KMS-11 (cell line): Measurements from ENCODE around the gene CCND3.
A peak's percentile ranks its signal among the peaks of the same experiment; 100 is the strongest.

Experiments
- H2AFZ ChIP-seq: fragments of 200-600 bp; sonication (generic); 2 replicates; pipeline ENCODE4 v1.6.1; 2016; ENCODE audit warnings: antibody characterized with exemption, mixed run types, low read depth
- H3K27ac ChIP-seq: fragments of 200-600 bp; sonication (generic); 2 replicates; pipeline ENCODE4 v1.6.1; 2016; ENCODE audit warnings: mild to moderate bottlenecking, mixed run types
- H3K27me3 ChIP-seq: fragments of 200-600 bp; sonication (generic); 2 replicates; pipeline ENCODE4 v1.6.1; 2017; ENCODE audit warnings: mild to moderate bottlenecking, low read depth, mixed run types, moderate library complexity; ENCODE audit not compliant: insufficient read depth
- H3K36me3 ChIP-seq: fragments of 200-600 bp; sonication (generic); 2 replicates; pipeline ENCODE4 v1.6.1; 2017; ENCODE audit warnings: mild to moderate bottlenecking, mixed run types; ENCODE audit not compliant: insufficient read depth
- H3K4me1 ChIP-seq: fragments of 200-600 bp; sonication (generic); 2 replicates; pipeline ENCODE4 v1.6.1; 2016; ENCODE audit warnings: mild to moderate bottlenecking, low read depth, mixed run types; ENCODE audit not compliant: poor library complexity, severe bottlenecking
- H3K4me2 ChIP-seq: fragments of 200-600 bp; sonication (generic); 2 replicates; pipeline ENCODE4 v1.7.0; 2016; ENCODE audit warnings: mild to moderate bottlenecking, mixed run types
- H3K4me3 ChIP-seq: fragments of 200-600 bp; sonication (generic); IDR thresholded peaks from 2 replicates; pipeline ENCODE4 v1.6.1; 2017; ENCODE audit warnings: low read depth, low read length, mixed read lengths; ENCODE audit not compliant: insufficient read depth
- H3K79me2 ChIP-seq: fragments of 200-600 bp; sonication (generic); 2 replicates; pipeline ENCODE4 v1.6.1; 2016; ENCODE audit warnings: low read depth, mixed run types; ENCODE audit not compliant: insufficient read depth
- H3K9ac ChIP-seq: fragments of 200-600 bp; sonication (generic); 2 replicates; pipeline ENCODE4 v1.6.1; 2016; ENCODE audit warnings: mild to moderate bottlenecking, mixed run types
- H4K20me1 ChIP-seq: fragments of 200-600 bp; sonication (generic); 2 replicates; pipeline ENCODE4 v1.6.1; 2016; ENCODE audit warnings: mild to moderate bottlenecking, mixed run types; ENCODE audit not compliant: insufficient read depth
- TF ChIP-seq, protein P1 (sequence below): fragments of 200-600 bp; sonication (generic); conservative IDR thresholded peaks from 2 replicates; pipeline ENCODE4 v1.6.1; 2017; ENCODE audit warnings: low read depth, mild to moderate bottlenecking, antibody characterized with exemption, low read length, moderate library complexity, mixed read lengths

CCND3 gene

DNA sequence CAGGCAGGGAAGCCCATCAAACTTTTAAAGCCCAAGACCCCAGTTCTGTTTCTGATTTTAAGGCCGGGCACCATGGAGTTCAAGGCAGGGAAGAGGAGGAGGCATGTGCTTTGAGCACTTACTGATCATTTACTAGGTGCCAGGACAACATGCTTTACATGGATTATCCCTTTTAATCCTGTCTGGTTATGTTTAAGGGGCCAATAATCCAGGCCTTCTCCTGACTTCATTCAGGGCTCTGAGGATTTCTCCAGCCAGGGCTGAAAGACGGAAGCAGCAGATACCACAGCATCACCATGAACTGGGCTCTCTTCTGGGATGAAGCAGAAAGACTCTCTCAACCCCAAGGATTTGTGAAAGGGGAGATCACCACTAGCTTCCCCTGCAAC is 4.1 kb downstream of the CCND3 start:
- H3K4me1 ChIP-seq = peaks cover 61% of the 10 kb centered on the region
- TF ChIP-seq, protein P1, sequence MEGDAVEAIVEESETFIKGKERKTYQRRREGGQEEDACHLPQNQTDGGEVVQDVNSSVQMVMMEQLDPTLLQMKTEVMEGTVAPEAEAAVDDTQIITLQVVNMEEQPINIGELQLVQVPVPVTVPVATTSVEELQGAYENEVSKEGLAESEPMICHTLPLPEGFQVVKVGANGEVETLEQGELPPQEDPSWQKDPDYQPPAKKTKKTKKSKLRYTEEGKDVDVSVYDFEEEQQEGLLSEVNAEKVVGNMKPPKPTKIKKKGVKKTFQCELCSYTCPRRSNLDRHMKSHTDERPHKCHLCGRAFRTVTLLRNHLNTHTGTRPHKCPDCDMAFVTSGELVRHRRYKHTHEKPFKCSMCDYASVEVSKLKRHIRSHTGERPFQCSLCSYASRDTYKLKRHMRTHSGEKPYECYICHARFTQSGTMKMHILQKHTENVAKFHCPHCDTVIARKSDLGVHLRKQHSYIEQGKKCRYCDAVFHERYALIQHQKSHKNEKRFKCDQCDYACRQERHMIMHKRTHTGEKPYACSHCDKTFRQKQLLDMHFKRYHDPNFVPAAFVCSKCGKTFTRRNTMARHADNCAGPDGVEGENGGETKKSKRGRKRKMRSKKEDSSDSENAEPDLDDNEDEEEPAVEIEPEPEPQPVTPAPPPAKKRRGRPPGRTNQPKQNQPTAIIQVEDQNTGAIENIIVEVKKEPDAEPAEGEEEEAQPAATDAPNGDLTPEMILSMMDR = no peak
- no peak overlapping the region for H3K4me3 ChIP-seq
- no peak overlapping the region for H3K27ac ChIP-seq
- H2AFZ ChIP-seq = no peak overlapping the region
- no peak overlapping the region for H3K9ac ChIP-seq
- H4K20me1 ChIP-seq = no peaks in the 10 kb centered on the region; the same call in 1 of the 2 replicates
- peaks cover 12% of the 10 kb centered on the region; the same call in 1 of the 2 replicates for H3K79me2 ChIP-seq
- no peak overlapping the region for H3K4me2 ChIP-seq
- peaks cover 2% of the 10 kb centered on the region; the same call in 1 of the 2 replicates for H3K36me3 ChIP-seq
- H3K27me3 ChIP-seq = no peaks in the 10 kb centered on the region

DNA sequence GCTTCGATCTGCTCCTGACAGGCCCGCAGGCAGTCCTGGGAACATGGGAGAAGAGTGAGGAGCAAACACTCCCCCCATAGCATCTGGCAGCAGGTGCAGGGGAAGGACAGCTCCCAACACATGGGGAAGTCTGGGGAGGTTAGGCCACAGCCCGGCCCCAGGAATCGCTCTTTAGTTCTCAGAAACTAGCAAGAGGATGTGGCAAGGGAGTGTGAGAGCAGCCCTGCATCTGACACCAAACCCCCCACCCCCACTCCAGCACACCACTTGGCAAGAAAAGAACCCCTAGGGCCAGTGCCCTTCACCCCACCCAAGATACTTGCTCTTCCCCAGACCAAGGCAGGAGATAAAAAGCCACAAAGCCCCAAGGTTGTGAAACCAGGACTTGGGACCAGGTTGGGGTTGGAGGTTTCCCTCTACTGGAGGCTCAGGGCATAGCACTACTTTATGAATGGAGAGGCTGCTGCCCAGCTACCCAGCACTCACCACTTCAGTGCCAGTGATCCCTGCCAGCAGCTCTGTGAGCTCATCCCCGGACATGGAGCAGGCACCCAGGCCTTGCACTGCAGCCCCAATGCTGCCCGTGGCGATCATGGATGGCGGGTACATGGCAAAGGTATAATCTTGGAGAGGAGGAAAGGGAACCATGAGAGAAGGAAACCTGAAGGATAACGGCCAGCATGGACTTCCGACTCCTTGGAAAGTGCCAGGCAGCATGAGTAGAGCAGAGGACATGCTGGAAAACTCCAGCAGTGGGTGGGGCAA is 5.4 kb downstream of the CCND3 start:
- Histone ChIP-seq H3K4me2 (peak overlapping the region; percentile 47; the same call in 1 of the 2 replicates), H3K79me2 (peaks cover 13% of the 10 kb centered on the region; the same call in 1 of the 2 replicates), H3K4me3 (no peak overlapping the region), H3K9ac (no peak overlapping the region), H4K20me1 (no peaks in the 10 kb centered on the region; the same call in 1 of the 2 replicates), H3K27me3 (no peaks in the 10 kb centered on the region), H2AFZ (no peak overlapping the region), H3K36me3 (peaks cover 5% of the 10 kb centered on the region; the same call in 1 of the 2 replicates), H3K27ac (peak overlapping the region; percentile 56), H3K4me1 (peaks cover 54% of the 10 kb centered on the region)
- TF ChIP-seq, protein P1 = peak; percentile 80

DNA sequence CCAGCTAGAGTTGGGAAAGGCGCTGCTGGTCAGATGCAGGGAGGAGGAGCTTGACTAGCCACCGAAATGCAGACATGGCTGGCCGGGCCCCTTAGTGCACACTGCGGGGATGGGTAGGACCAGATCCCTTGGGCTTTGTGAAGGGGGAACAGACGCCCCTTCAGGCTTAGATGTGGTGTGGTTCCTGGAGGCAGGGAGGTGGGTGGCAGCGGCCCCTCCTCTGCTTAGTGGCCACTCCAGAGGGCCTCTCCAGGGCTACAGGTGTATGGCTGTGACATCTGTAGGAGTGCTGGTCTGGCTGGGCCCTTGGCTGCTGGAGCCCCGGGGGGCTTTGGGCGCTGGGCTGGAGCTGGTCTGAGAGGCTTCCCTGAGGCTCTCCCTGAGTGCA is 5.9 kb downstream of the CCND3 start:
- Histone ChIP-seq H3K36me3 (peaks cover 5% of the 10 kb centered on the region; the same call in 1 of the 2 replicates), H3K27ac (peak overlapping the region; percentile 56), H3K79me2 (peaks cover 9% of the 10 kb centered on the region; the same call in 1 of the 2 replicates)

DNA sequence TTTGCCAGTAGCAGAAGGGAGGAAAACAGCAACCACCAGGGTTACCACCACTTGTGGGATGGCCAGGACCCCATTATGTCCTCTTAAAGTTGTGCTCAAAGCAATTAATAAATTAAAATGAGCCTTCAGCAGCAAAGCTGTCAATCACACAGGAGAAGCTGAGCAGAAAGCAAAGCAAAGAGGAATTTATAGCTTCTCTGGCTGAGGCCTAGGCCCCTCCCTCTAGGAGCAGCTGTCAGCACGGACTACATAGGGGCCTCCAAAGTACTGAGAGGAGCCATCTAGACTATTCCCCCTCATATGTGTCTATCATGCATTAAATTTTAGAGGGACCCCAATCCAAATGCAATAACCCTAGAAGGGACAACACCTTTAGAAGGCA is 6.4 kb downstream of the CCND3 start:
- no peak overlapping the region for H2AFZ ChIP-seq
- H3K4me3 ChIP-seq = no peak overlapping the region
- H3K4me2 ChIP-seq = peak overlapping the region; percentile 47
- H3K27me3 ChIP-seq = no peaks in the 10 kb centered on the region
- H3K36me3 ChIP-seq = peaks cover 5% of the 10 kb centered on the region; the same call in 1 of the 2 replicates
- no peaks in the 10 kb centered on the region; the same call in 1 of the 2 replicates for H4K20me1 ChIP-seq
- no peak overlapping the region for H3K9ac ChIP-seq
- peaks cover 52% of the 10 kb centered on the region for H3K4me1 ChIP-seq
- TF ChIP-seq, protein P1 = no peak
- H3K27ac ChIP-seq = peak overlapping the region; percentile 13; the same call in 1 of the 2 replicates
- H3K79me2 ChIP-seq = peaks cover 4% of the 10 kb centered on the region; the same call in 1 of the 2 replicates

More for the DNA sequence above, 5.9 kb downstream of the CCND3 start:
- peaks cover 54% of the 10 kb centered on the region for H3K4me1 ChIP-seq
- TF ChIP-seq, protein P1 = no peak
- no peak overlapping the region for H2AFZ ChIP-seq
- H3K27me3 ChIP-seq = no peaks in the 10 kb centered on the region
- peak overlapping the region; percentile 47 for H3K4me2 ChIP-seq
- no peaks in the 10 kb centered on the region; the same call in 1 of the 2 replicates for H4K20me1 ChIP-seq
- no peak overlapping the region for H3K9ac ChIP-seq
- H3K4me3 ChIP-seq = no peak overlapping the region
